Ishikawa (cell line): ENCODE data around the gene DLD.

ENCODE experiments used
- CEBPB ChIP-seq: IDR thresholded peaks from 2 replicates; pipeline ENCODE4 v1.6.1; 2012
- EP300 ChIP-seq: IDR thresholded peaks from 2 replicates; pipeline ENCODE4 v1.6.1; 2012; ENCODE audit warnings: borderline replicate concordance
- REST ChIP-seq: IDR thresholded peaks from 2 replicates; pipeline ENCODE4 v1.6.1; 2012; ENCODE audit warnings: low read depth, mild to moderate bottlenecking
- TAF1 ChIP-seq: IDR thresholded peaks from 2 replicates; pipeline ENCODE4 v1.6.1; 2012; ENCODE audit warnings: low read depth, mild to moderate bottlenecking
- TCF12 ChIP-seq: IDR thresholded peaks from 2 replicates; pipeline ENCODE4 v1.6.1; 2012; ENCODE audit warnings: low read depth

GRCh38 chr7:107877731-107878382, 13.1 kb upstream of the DLD start:
- TF ChIP-seq EP300, result no peak
- no peak for TF ChIP-seq CEBPB
- TF ChIP-seq TAF1, result no peak
- TF ChIP-seq REST, result no peak
- no peak for TF ChIP-seq TCF12
